SK-N-SH (cell line): ENCODE measurements around the gene PYGM. TPM values are rescaled to one million over a fixed set of nuclear protein-coding genes. Genes with fewer than 3 reads are reported as not detected.

Experiments
- CTCF ChIA-PET: fragments of 300-600, 350-600 bp; formaldehyde crosslinking; extraction: SDS; loops from one replicate; lab custom pipeline; 2021; lab: Yijun Ruan, JAX
- POLR2A ChIA-PET: fragments of 350-600 bp; sonication (Branson Sonifier 250); formaldehyde crosslinking; extraction: SDS; loops from one replicate; lab custom pipeline; 2020; ENCODE audit warnings: antibody characterized with exemption, inconsistent platforms; lab: Yijun Ruan, JAX
- DNase-seq: peaks from one replicate; pipeline ENCODE4 v3.0.0; 2012
- H2AFZ ChIP-seq: fragments of 200-600 bp; sonication (generic); 2 replicates; pipeline ENCODE4 v1.8.1; 2016; ENCODE audit warnings: antibody characterized with exemption, mild to moderate bottlenecking, low read depth
- H3F3A ChIP-seq: fragments of 200-600 bp; sonication (generic); replicated peaks from 2 replicates; pipeline ENCODE3; 2016; ENCODE audit warnings: antibody characterized with exemption, mild to moderate bottlenecking; ENCODE audit not compliant: insufficient read depth
- H3K27ac ChIP-seq, 2 experiments: fragments of 200-500 bp in 1 of 2; fragments of 200-600 bp in 1 of 2; sonication (Bioruptor generic) in 1 of 2; sonication (generic), shearing (Covaris generic) in 1 of 2; 2 replicates each; pipeline versions ENCODE4 v1.5.1 to v1.6.1; 2014 to 2016; ENCODE audit warnings: low read depth in 2 of 2, inconsistent platforms in 1 of 2, low read length in 1 of 2, mild to moderate bottlenecking in 1 of 2, mixed read lengths in 1 of 2
- H3K27me3 ChIP-seq: fragments of 200-600 bp; sonication (generic), shearing (Covaris generic); 2 replicates; pipeline ENCODE4 v1.6.1; 2016; ENCODE audit warnings: mixed run types; ENCODE audit not compliant: insufficient read depth
- H3K36me3 ChIP-seq, 2 experiments: fragments of 200-500 bp in 1 of 2; fragments of 200-600 bp in 1 of 2; sonication (Bioruptor generic) in 1 of 2; sonication (generic) in 1 of 2; replicated peaks in 1 of 2; 2 replicates each; pipeline versions ENCODE3 to v1.5.1; 2014 to 2016; ENCODE audit warnings: low read length in 1 of 2, mild to moderate bottlenecking in 1 of 2; ENCODE audit not compliant: insufficient read depth in 2 of 2, control insufficient read depth in 1 of 2
- H3K4me1 ChIP-seq, 2 experiments: fragments of 200-500 bp in 1 of 2; fragments of 200-600 bp in 1 of 2; sonication (Bioruptor generic) in 1 of 2; sonication (generic), shearing (Covaris generic) in 1 of 2; 2 replicates each; pipeline versions ENCODE4 v1.5.1 to v1.6.1; 2014 to 2016; ENCODE audit warnings: low read depth in 1 of 2, low read length in 1 of 2, mixed run types in 1 of 2; ENCODE audit not compliant: insufficient read depth in 2 of 2, control insufficient read depth in 1 of 2
- H3K4me2 ChIP-seq: fragments of 200-600 bp; sonication (generic), shearing (Covaris generic); 2 replicates; pipeline ENCODE4 v1.6.1; 2017; ENCODE audit warnings: mixed run types
- H3K4me3 ChIP-seq, 2 experiments: fragments of 200-500 bp in 1 of 2; fragments of 200-600 bp in 1 of 2; sonication (Bioruptor generic) in 1 of 2; sonication (generic), shearing (Covaris generic) in 1 of 2; 2 replicates each; pipeline versions ENCODE4 v1.5.1 to v1.8.1; 2014 to 2016; ENCODE audit warnings: low read depth in 2 of 2, inconsistent platforms in 1 of 2, low read length in 1 of 2, mild to moderate bottlenecking in 1 of 2, mixed read lengths in 1 of 2, moderate library complexity in 1 of 2
- H3K79me2 ChIP-seq: fragments of 200-600 bp; sonication (generic); 2 replicates; pipeline ENCODE4 v1.8.1; 2017; ENCODE audit warnings: mild to moderate bottlenecking; ENCODE audit not compliant: insufficient read depth
- H3K9ac ChIP-seq: fragments of 200-600 bp; sonication (generic); 2 replicates; pipeline ENCODE4 v1.6.1; 2017; ENCODE audit warnings: mixed run types
- H3K9me2 ChIP-seq: fragments of 200-600 bp; sonication (generic); 2 replicates; pipeline ENCODE4 v1.6.1; 2017; ENCODE audit warnings: mixed run types
- H3K9me3 ChIP-seq: fragments of 200-600 bp; sonication (generic); 2 replicates; pipeline ENCODE4 v1.6.1; 2017; ENCODE audit warnings: mixed run types, mild to moderate bottlenecking, moderate library complexity
- H4K20me1 ChIP-seq: fragments of 200-600 bp; sonication (generic); 2 replicates; pipeline ENCODE4 v1.6.1; 2017; ENCODE audit warnings: mild to moderate bottlenecking, mixed run types; ENCODE audit not compliant: insufficient read depth
- CHD2 ChIP-seq: fragments of 150-350 bp; IDR thresholded peaks from 2 replicates; pipeline ENCODE4 v1.6.1; 2018; ENCODE audit warnings: low read length; ENCODE audit not compliant: partially characterized antibody
- ELF1 ChIP-seq: IDR thresholded peaks from 2 replicates; pipeline ENCODE4 v1.4.0; 2012
- FOSL2 ChIP-seq: IDR thresholded peaks from 2 replicates; pipeline ENCODE4 v1.4.0; 2012; ENCODE audit warnings: low read depth, mild to moderate bottlenecking, moderate library complexity, borderline replicate concordance
- FOXM1 ChIP-seq: IDR thresholded peaks from 2 replicates; pipeline ENCODE4 v1.4.0; 2012; ENCODE audit warnings: low read depth, mild to moderate bottlenecking
- GABPA ChIP-seq: IDR thresholded peaks from 2 replicates; pipeline ENCODE4 v1.4.0; 2012; ENCODE audit warnings: low read depth, mild to moderate bottlenecking
- GATA2 ChIP-seq: sonication (generic); formaldehyde crosslinking; IDR thresholded peaks from 2 replicates; pipeline ENCODE4 v1.5.0; 2020; ENCODE audit warnings: mild to moderate bottlenecking, missing genetic modification reagents
- JUND ChIP-seq: IDR thresholded peaks from 2 replicates; pipeline ENCODE4 v1.4.0; 2012
- MEF2A ChIP-seq: IDR thresholded peaks from 2 replicates; pipeline ENCODE4 v1.4.0; 2012; ENCODE audit warnings: low read depth, borderline replicate concordance
- MXI1 ChIP-seq: IDR thresholded peaks from 2 replicates; pipeline ENCODE4 v1.6.1; 2012; ENCODE audit warnings: mild to moderate bottlenecking, low read depth, low read length, improper control_type of control experiment
- NFIC ChIP-seq: IDR thresholded peaks from 2 replicates; pipeline ENCODE4 v1.4.0; 2012; ENCODE audit warnings: borderline replicate concordance
- NRF1 ChIP-seq: IDR thresholded peaks from 2 replicates; pipeline ENCODE4 v1.6.1; 2012; ENCODE audit warnings: low read depth, mild to moderate bottlenecking, low read length
- RAD21 ChIP-seq: IDR thresholded peaks from 2 replicates; pipeline ENCODE4 v1.6.1; 2012; ENCODE audit warnings: mild to moderate bottlenecking, low read length
- RFX5 ChIP-seq: IDR thresholded peaks from 2 replicates; pipeline ENCODE4 v1.6.1; 2012; ENCODE audit warnings: mild to moderate bottlenecking, improper control_type of control experiment, low read length
- RXRA ChIP-seq: IDR thresholded peaks from 2 replicates; pipeline ENCODE4 v1.4.0; 2012; ENCODE audit warnings: low read depth, mild to moderate bottlenecking, borderline replicate concordance
- TAF1 ChIP-seq: IDR thresholded peaks from 2 replicates; pipeline ENCODE4 v1.6.1; 2012; ENCODE audit warnings: low read depth, mild to moderate bottlenecking, low read length, moderate library complexity, borderline replicate concordance
- TCF12 ChIP-seq: IDR thresholded peaks from 2 replicates; pipeline ENCODE4 v1.4.0; 2012
- TEAD4 ChIP-seq: IDR thresholded peaks from 2 replicates; pipeline ENCODE4 v1.4.0; 2012; ENCODE audit warnings: mild to moderate bottlenecking, borderline replicate concordance; ENCODE audit not compliant: insufficient read depth
- YY1 ChIP-seq: IDR thresholded peaks from 2 replicates; pipeline ENCODE4 v1.4.0; 2012; ENCODE audit warnings: low read depth, mild to moderate bottlenecking
- WGBS: methylation state at CpG from one replicate; pipeline ENCODE4 v1.1.6; 2017; ENCODE audit warnings: low lambda C conversion rate; 5-methylcytosine and 5-hydroxymethylcytosine counted together
- polyA plus RNA-seq, 3 experiments: library from polyadenylated mRNA; depleted of rRNA; stranded (reverse); fragments of >200 nt; gene quantifications; 2 replicates each; pipeline ENCODE4 v1.2.3, GENCODE V29; 2012
- TF ChIP-seq, protein P1 (sequence below): fragments of 150-350 bp; IDR thresholded peaks from 2 replicates; pipeline ENCODE4 v1.6.1; 2017; ENCODE audit warnings: antibody characterized with exemption, low read length, low read depth, borderline replicate concordance
- TF ChIP-seq, protein P2 (sequence below): IDR thresholded peaks from 2 replicates; pipeline ENCODE4 v1.4.0; 2012; ENCODE audit warnings: low read depth, borderline replicate concordance
- TF ChIP-seq, protein P3 (sequence below): IDR thresholded peaks from 2 replicates; pipeline ENCODE4 v1.4.0; 2012; ENCODE audit warnings: low read depth
- TF ChIP-seq, protein P4 (sequence below): IDR thresholded peaks from 2 replicates; pipeline ENCODE4 v1.6.1; 2012; ENCODE audit warnings: mild to moderate bottlenecking, low read depth, low read length, moderate library complexity

The PYGM gene
- polyA plus RNA-seq, 1 of the 3 experiments (the other 2 are of a cell fraction) = 0.08 TPM

DNA sequence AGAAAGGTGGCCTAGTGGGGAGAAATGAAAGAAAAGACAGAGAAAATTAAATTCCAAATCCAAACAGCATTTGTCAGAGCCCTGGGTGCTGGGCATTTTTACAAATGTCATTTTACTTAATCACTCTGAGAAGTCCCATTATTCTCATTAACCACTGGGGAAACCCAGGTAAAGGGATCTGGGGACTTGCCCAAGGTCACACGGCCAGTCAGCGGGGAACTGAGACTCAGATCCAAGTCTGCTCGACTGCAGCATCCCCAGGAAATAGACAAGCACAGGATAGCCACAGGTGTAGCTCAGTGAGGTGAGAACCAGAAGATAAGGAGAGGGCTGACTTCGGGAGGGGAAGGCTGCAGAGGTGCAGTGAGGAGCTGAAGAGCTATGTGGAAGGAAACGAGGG, 44.7 kb downstream of the PYGM start:
- Histone ChIP-seq H3K27ac (no peak overlapping the region), H3K9me2 (no peaks in the 10 kb centered on the region), H3K9me3 (no peaks in the 10 kb centered on the region), H3K4me2 (no peak overlapping the region), H3K4me1 (peaks cover 0 to 30% of the 10 kb centered on the region in 2 experiments; a peak in 1 of 4 replicates), H3K27me3 (peaks cover 13% of the 10 kb centered on the region; the same call in 1 of the 2 replicates), H2AFZ (no peak overlapping the region), H3K9ac (no peak overlapping the region), H3F3A (peaks cover 3% of the 10 kb centered on the region), H3K36me3 (no peaks in the 10 kb centered on the region), H4K20me1 (no peaks in the 10 kb centered on the region), H3K4me3 (no peak overlapping the region), H3K79me2 (no peaks in the 10 kb centered on the region)
- 29% methylated on average over 5 of the region's 5 CpGs for whole genome bisulfite sequencing
- TF ChIP-seq NFIC (no peak), JUND (no peak), FOXM1 (no peak), TAF1 (no peak), YY1 (no peak), ELF1 (no peak), CHD2 (no peak), GATA2 (CRISPR knock-in tag) (no peak), RAD21 (no peak), NRF1 (no peak)
- TF ChIP-seq, protein P1, sequence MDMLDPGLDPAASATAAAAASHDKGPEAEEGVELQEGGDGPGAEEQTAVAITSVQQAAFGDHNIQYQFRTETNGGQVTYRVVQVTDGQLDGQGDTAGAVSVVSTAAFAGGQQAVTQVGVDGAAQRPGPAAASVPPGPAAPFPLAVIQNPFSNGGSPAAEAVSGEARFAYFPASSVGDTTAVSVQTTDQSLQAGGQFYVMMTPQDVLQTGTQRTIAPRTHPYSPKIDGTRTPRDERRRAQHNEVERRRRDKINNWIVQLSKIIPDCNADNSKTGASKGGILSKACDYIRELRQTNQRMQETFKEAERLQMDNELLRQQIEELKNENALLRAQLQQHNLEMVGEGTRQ = no peak
- TF ChIP-seq, protein P2, sequence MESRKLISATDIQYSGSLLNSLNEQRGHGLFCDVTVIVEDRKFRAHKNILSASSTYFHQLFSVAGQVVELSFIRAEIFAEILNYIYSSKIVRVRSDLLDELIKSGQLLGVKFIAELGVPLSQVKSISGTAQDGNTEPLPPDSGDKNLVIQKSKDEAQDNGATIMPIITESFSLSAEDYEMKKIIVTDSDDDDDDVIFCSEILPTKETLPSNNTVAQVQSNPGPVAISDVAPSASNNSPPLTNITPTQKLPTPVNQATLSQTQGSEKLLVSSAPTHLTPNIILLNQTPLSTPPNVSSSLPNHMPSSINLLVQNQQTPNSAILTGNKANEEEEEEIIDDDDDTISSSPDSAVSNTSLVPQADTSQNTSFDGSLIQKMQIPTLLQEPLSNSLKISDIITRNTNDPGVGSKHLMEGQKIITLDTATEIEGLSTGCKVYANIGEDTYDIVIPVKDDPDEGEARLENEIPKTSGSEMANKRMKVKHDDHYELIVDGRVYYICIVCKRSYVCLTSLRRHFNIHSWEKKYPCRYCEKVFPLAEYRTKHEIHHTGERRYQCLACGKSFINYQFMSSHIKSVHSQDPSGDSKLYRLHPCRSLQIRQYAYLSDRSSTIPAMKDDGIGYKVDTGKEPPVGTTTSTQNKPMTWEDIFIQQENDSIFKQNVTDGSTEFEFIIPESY = no peak
- TF ChIP-seq, protein P3, sequence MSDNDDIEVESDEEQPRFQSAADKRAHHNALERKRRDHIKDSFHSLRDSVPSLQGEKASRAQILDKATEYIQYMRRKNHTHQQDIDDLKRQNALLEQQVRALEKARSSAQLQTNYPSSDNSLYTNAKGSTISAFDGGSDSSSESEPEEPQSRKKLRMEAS = no peak
- CTCF ChIA-PET = interaction anchor here (1.0 to 7.1 kb wide), 4 partner anchors 26 to 65 kb away, joined by 3 to 68 read pairs (median 4); no protein-coding TSS in a partner anchor
- POLR2A ChIA-PET = no interaction called here
- DNase-seq = no peak

DNA sequence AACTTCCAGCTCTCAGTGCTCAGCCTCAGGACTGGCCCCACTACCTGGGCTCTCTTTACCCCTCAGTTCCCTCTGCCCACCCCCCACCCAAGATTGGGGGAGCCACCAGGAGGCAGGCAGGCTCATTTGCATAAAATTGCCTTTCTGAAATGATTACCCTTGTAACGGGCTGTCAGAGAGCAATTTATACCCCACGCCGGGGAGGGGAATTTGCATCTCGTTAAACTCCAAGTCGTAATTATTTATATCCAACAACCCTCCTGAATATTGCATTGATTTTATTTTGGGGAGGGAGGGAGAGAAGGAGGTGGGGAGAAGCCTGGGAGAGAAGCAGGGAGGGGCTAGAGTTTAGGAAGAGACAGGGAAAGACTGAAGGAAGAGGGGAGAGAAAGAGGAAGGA, 45.1 kb downstream of the PYGM start:
- Histone ChIP-seq H3K27me3 (peaks cover 13% of the 10 kb centered on the region; the same call in 1 of the 2 replicates), H3K27ac (no peak overlapping the region), H4K20me1 (no peaks in the 10 kb centered on the region), H3K36me3 (no peaks in the 10 kb centered on the region), H3K4me2 (no peak overlapping the region), H3F3A (peaks cover 3% of the 10 kb centered on the region), H2AFZ (no peak overlapping the region), H3K4me3 (no peak overlapping the region), H3K9me3 (no peaks in the 10 kb centered on the region), H3K9me2 (no peaks in the 10 kb centered on the region), H3K4me1 (peaks cover 0 to 30% of the 10 kb centered on the region in 2 experiments; a peak in 1 of 4 replicates), H3K9ac (no peak overlapping the region), H3K79me2 (no peaks in the 10 kb centered on the region)
- 85% methylated on average over 5 of the region's 5 CpGs for WGBS
- ChIA-PET POLR2A (no interaction called here), CTCF (interaction anchor here (1.0 to 7.1 kb wide), 5 partner anchors 26 to 65 kb away, joined by 3 to 68 read pairs (median 5); partner anchors contain the start of gene RASGRP2)
- TF ChIP-seq ELF1 = no peak
- no peak for TF ChIP-seq MXI1
- no peak for TF ChIP-seq TCF12
- TF ChIP-seq, protein P4, sequence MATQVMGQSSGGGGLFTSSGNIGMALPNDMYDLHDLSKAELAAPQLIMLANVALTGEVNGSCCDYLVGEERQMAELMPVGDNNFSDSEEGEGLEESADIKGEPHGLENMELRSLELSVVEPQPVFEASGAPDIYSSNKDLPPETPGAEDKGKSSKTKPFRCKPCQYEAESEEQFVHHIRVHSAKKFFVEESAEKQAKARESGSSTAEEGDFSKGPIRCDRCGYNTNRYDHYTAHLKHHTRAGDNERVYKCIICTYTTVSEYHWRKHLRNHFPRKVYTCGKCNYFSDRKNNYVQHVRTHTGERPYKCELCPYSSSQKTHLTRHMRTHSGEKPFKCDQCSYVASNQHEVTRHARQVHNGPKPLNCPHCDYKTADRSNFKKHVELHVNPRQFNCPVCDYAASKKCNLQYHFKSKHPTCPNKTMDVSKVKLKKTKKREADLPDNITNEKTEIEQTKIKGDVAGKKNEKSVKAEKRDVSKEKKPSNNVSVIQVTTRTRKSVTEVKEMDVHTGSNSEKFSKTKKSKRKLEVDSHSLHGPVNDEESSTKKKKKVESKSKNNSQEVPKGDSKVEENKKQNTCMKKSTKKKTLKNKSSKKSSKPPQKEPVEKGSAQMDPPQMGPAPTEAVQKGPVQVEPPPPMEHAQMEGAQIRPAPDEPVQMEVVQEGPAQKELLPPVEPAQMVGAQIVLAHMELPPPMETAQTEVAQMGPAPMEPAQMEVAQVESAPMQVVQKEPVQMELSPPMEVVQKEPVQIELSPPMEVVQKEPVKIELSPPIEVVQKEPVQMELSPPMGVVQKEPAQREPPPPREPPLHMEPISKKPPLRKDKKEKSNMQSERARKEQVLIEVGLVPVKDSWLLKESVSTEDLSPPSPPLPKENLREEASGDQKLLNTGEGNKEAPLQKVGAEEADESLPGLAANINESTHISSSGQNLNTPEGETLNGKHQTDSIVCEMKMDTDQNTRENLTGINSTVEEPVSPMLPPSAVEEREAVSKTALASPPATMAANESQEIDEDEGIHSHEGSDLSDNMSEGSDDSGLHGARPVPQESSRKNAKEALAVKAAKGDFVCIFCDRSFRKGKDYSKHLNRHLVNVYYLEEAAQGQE = no peak
- no peak for TF ChIP-seq FOXM1
- TF ChIP-seq RFX5 = no peak
- no peak for TF ChIP-seq FOSL2
- TF ChIP-seq RXRA = no peak
- TF ChIP-seq MEF2A = no peak
- no peak for TF ChIP-seq GABPA
- no peak for TF ChIP-seq TEAD4
- TF ChIP-seq, protein P3 = no peak
- TF ChIP-seq NRF1 = no peak
- no peak for TF ChIP-seq CHD2
- no peak for DNase-seq
